Panc1 (cell line): ENCODE data around the gene ACER3.

ENCODE experiments used
- CTCF ChIP-seq: fragments of 450-650 bp; IDR thresholded peaks from 2 replicates; pipeline ENCODE4 v1.5.1; 2017; ENCODE audit warnings: mild to moderate bottlenecking
- POLR2AphosphoS5 ChIP-seq: IDR thresholded peaks from 2 replicates; pipeline ENCODE4 v1.6.1; 2012; ENCODE audit warnings: mild to moderate bottlenecking, low read depth, low read length, moderate library complexity
- SIN3A ChIP-seq: IDR thresholded peaks from 2 replicates; pipeline ENCODE4 v1.6.1; 2012; ENCODE audit warnings: low read depth, mild to moderate bottlenecking, low read length, moderate library complexity, borderline replicate concordance; ENCODE audit not compliant: insufficient read depth

- TF ChIP-seq CTCF: no peak
- no peak for TF ChIP-seq SIN3A
- no peak for TF ChIP-seq POLR2AphosphoS5
Observed at GRCh38 chr11:76863196-76863777, 2.6 kb downstream of the ACER3 start.
